Prostate gland (tissue), 2 donors: ENCODE measurements around the gene PTGR2. TPM values are rescaled to one million over a fixed set of nuclear protein-coding genes. Genes with fewer than 3 reads are reported as not detected.

Experiments used
- DNase-seq: peaks from one replicate; pipeline ENCODE4 v3.0.0-alpha.2; 2019; ENCODE audit warnings: low spot score
- H3K27ac ChIP-seq, 2 donors: fragments of 200-600 bp; sonication (generic); 2 replicates each; pipeline ENCODE4 v1.5.1; 2017 to 2019
- H3K27me3 ChIP-seq: fragments of 200-600 bp; sonication (generic); replicated peaks from 2 replicates; pipeline ENCODE4 v1.5.1; 2019; ENCODE audit not compliant: insufficient read depth
- H3K36me3 ChIP-seq, 2 donors: fragments of 200-600 bp; sonication (generic); 1 replicate in 1 of 2; 2 replicates in 1 of 2; pipeline versions ENCODE4 v1.5.1 to v1.8.1; 2017 to 2019
- H3K4me1 ChIP-seq: fragments of 200-600 bp; sonication (generic); replicated peaks from 2 replicates; pipeline ENCODE4 v1.5.1; 2019
- H3K4me3 ChIP-seq, 2 donors: fragments of 200-600 bp; sonication (generic); 2 replicates each; pipeline ENCODE4 v1.5.1; 2017 to 2019
- H3K9me3 ChIP-seq: fragments of 200-600 bp; sonication (generic); 2 replicates; pipeline ENCODE4 v1.5.1; 2017
- POLR2A ChIP-seq: fragments of 450-650 bp; IDR thresholded peaks from one replicate; pipeline ENCODE4 v1.6.1; 2016; ENCODE audit warnings: antibody characterized with exemption, mild to moderate bottlenecking
- POLR2AphosphoS5 ChIP-seq: sonication (generic); formaldehyde crosslinking; IDR thresholded peaks from one replicate; pipeline ENCODE4 v1.6.1; 2017; ENCODE audit warnings: antibody characterized with exemption
- WGBS: methylation state at CpG from one replicate; pipeline ENCODE4 v1.1.5; 2018; 5-methylcytosine and 5-hydroxymethylcytosine counted together
- intact Hi-C: fragments of 100-400 bp; cut with DNase I; formaldehyde crosslinking; loops from one replicate; pipeline ENCODE4 v1.14.2; 2022
- total RNA-seq, 2 donors: library from RNA; depleted of rRNA; stranded (reverse); fragments of >200 nt; gene quantifications; one replicate each; pipeline ENCODE4 v1.1.0, GENCODE V29; 2016
- TF ChIP-seq, protein P1 (sequence below), 4 experiments: fragments of 200-600 bp in 2 of 4; fragments of 450-650 bp in 2 of 4; sonication (generic) in 2 of 4; IDR thresholded peaks; 1 replicate in 3 of 4; 2 replicates in 1 of 4; pipeline ENCODE4 v1.5.1; 2016 to 2019; ENCODE audit warnings: antibody characterized with exemption in 4 of 4, mild to moderate bottlenecking in 2 of 4, moderate library complexity in 2 of 4

Gene PTGR2
- total RNA-seq, 2 donors from 2014 or later = 10.7 to 13.6 TPM

DNA sequence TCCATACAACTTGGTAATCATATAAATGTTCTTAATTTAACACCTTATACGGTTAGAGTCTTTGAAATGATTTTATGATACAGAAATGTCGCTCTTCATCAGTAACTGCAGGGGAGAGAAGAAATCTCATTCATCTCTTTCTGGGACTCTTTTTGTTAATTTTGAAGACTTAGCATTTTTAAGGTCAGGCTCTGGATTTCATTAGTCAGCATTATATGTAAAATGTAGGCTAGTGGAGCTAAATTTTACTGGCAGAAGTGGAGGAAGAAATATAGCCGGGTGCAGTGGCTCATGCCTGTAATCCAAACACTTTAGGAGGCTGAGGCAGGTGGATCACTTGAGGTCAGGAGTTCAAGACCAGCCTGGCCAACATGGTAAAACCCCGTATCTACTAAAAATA is 4.7 kb upstream of the PTGR2 start:
- H3K4me1 ChIP-seq = no peaks in the 10 kb centered on the region
- DNase-seq = no peak
- 78% methylated on average over 4 of the region's 4 CpGs for WGBS
- no peaks in the 10 kb centered on the region for H3K27me3 ChIP-seq
- intact Hi-C loops = no loop called here
- TF ChIP-seq, protein P1, sequence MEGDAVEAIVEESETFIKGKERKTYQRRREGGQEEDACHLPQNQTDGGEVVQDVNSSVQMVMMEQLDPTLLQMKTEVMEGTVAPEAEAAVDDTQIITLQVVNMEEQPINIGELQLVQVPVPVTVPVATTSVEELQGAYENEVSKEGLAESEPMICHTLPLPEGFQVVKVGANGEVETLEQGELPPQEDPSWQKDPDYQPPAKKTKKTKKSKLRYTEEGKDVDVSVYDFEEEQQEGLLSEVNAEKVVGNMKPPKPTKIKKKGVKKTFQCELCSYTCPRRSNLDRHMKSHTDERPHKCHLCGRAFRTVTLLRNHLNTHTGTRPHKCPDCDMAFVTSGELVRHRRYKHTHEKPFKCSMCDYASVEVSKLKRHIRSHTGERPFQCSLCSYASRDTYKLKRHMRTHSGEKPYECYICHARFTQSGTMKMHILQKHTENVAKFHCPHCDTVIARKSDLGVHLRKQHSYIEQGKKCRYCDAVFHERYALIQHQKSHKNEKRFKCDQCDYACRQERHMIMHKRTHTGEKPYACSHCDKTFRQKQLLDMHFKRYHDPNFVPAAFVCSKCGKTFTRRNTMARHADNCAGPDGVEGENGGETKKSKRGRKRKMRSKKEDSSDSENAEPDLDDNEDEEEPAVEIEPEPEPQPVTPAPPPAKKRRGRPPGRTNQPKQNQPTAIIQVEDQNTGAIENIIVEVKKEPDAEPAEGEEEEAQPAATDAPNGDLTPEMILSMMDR (IDR thresholded peaks at IDR 0.05) = no peak
- TF ChIP-seq POLR2AphosphoS5 (no peak), POLR2A (no peak)
- H3K9me3 ChIP-seq = no peaks in the 10 kb centered on the region
- H3K36me3 ChIP-seq = no peaks in the 10 kb centered on the region
- no peak overlapping the region for H3K27ac ChIP-seq
- no peak overlapping the region for H3K4me3 ChIP-seq

DNA sequence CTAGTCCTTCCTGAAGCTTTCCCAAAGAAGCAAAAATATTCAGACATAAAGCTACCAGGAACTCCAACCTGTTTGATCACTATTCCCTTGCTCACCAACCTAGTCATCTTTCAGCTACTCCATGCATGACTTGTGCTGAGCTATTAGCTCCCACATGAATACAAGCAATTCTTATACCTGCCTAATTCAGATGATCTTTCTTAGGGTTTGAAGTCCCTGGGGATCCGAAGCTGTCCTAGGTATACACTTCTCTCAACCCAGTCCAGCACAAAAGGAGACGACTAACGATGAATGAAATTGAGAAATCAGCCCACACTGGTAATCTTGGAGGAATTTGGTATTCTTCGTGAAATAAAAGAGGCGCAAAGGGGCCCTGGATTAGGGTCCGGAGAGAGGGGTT is 631 bp upstream of the PTGR2 start:
- peak overlapping the region; percentile 86 to 94 for H3K27ac ChIP-seq
- no peaks in the 10 kb centered on the region for H3K9me3 ChIP-seq
- intact Hi-C loops = loop anchor here (5.0 kb wide), 1 partner anchor 36 kb away; the partner anchor contains the start of gene ZNF410
- no peaks in the 10 kb centered on the region for H3K27me3 ChIP-seq
- WGBS = 34% methylated on average over 6 of the region's 6 CpGs
- H3K4me3 ChIP-seq = peak overlapping the region; percentile 49 to 50
- H3K36me3 ChIP-seq = no peaks in the 10 kb centered on the region
- no peak for DNase-seq
- TF ChIP-seq POLR2A (no peak), POLR2AphosphoS5 (no peak)
- TF ChIP-seq, protein P1 (IDR thresholded peaks at IDR 0.05) = no peak
- no peaks in the 10 kb centered on the region for H3K4me1 ChIP-seq

DNA sequence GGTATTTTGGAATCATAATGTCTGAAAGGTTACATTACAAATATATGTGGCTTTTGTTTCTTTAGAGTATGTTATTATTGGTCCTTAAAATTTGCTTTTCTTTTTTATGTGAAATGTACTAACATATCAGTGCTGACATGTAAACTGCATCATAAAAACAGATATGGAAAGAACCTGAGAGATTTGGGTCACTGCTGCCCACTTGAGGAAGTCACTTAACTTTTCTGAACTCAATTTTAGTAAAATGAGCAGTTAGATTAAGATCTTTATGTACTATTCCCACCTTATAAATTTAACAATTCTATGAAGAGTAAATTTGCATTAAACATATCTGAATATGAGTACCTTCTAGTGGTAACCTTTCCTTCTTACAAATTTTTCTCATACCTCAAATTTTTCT is 7.5 kb downstream of the PTGR2 start:
- H3K27me3 ChIP-seq = no peaks in the 10 kb centered on the region
- intact Hi-C loops = no loop called here
- no peak for DNase-seq
- H3K27ac ChIP-seq = no peak overlapping the region
- no peaks in the 10 kb centered on the region for H3K9me3 ChIP-seq
- H3K4me3 ChIP-seq = no peak overlapping the region
- no peaks in the 10 kb centered on the region for H3K36me3 ChIP-seq
- H3K4me1 ChIP-seq = no peaks in the 10 kb centered on the region
- TF ChIP-seq POLR2AphosphoS5 (no peak), POLR2A (no peak)
- TF ChIP-seq, protein P1 (IDR thresholded peaks at IDR 0.05) = no peak

DNA sequence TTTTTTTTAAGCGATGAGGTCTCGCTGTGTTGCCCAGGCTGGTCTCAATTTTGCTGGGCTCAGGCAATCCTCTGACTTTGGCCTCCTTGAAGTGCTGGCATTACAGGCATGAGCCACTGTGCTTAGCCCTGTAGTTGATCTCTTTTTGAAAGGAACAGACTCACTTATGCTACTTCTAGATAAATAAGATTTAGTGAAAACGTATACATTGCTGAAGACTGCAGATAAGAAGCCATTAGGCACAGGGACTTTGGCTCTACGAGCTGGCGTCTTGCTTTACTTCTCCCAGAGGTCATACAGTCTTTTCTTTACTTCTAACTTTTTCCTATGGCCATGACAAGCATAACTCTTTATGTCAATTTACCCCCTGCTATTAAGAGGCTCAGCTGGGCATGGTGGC is 9.4 kb downstream of the PTGR2 start:
- no peaks in the 10 kb centered on the region for H3K4me1 ChIP-seq
- intact Hi-C loops = no loop called here
- 92% methylated on average over 5 of the region's 5 CpGs for WGBS

DNA sequence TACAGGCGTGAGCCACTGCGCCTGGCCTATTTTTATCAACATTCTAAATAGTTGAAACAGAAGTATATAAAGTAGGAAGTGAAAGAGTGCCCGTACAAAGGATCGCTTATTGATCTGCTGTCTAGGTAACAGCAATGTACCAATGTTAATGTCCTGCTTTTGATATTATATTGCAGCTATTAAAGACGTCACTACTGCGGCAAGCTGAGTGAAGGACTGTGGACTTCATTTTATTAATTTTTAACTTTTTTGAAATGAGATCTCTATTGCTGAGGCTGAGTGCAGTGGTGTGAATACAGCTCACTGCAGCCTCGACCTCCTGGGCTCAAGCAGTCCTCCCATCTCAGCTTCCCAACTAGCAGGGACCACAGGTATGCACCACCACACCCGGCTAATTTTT is 10.8 kb downstream of the PTGR2 start:
- Histone ChIP-seq H3K27me3 (no peaks in the 10 kb centered on the region), H3K4me1 (no peaks in the 10 kb centered on the region), H3K4me3 (no peak overlapping the region), H3K27ac (no peak overlapping the region), H3K36me3 (no peaks in the 10 kb centered on the region), H3K9me3 (no peaks in the 10 kb centered on the region)
- TF ChIP-seq, protein P1 (IDR thresholded peaks at IDR 0.05) = no peak
- TF ChIP-seq POLR2A = no peak
- TF ChIP-seq POLR2AphosphoS5 = no peak
- intact Hi-C loops = no loop called here
- 96% methylated on average over 8 of the region's 8 CpGs for WGBS
- no peak for DNase-seq

More for the DNA sequence above, 9.4 kb downstream of the PTGR2 start:
- no peak for DNase-seq
- Histone ChIP-seq H3K4me3 (no peak overlapping the region), H3K27ac (no peak overlapping the region), H3K27me3 (no peaks in the 10 kb centered on the region), H3K36me3 (no peaks in the 10 kb centered on the region), H3K9me3 (no peaks in the 10 kb centered on the region)
- no peak for TF ChIP-seq POLR2AphosphoS5
- TF ChIP-seq, protein P1 (IDR thresholded peaks at IDR 0.05) = no peak
- no peak for TF ChIP-seq POLR2A
